SK-N-SH treated with all-trans-retinoic acid at 6 μM for 48 hours (cell line): Measurements from ENCODE around the gene YBX1.
"Not testable (repeated sequence)": the region's sequence is repeated elsewhere in the genome, so short reads cannot be mapped to it uniquely, and the experiment has no call there.

ENCODE experiments used
- ATAC-seq: fragments of 200-7000 bp; cut with Tn5 transposase; 3 replicates; pipeline ENCODE4 v1.9.1; 2020; ENCODE audit warnings: mild to moderate bottlenecking, moderate library complexity
- ARNTL ChIP-seq: fragments of 450-650 bp; formaldehyde crosslinking; IDR thresholded peaks from 2 replicates; pipeline ENCODE4 v1.5.0; 2020; ENCODE audit warnings: low read depth, mild to moderate bottlenecking, moderate library complexity, borderline replicate concordance
- BACH2 ChIP-seq: fragments of 250-450 bp; sonication (Bioruptor Pico); IDR thresholded peaks from 2 replicates; pipeline ENCODE4 v1.9.0; 2021; ENCODE audit warnings: mild to moderate bottlenecking, borderline replicate concordance
- CREB5 ChIP-seq: fragments of 250-450 bp; sonication (Bioruptor Pico); IDR thresholded peaks from 2 replicates; pipeline ENCODE4 v1.5.1; 2020; ENCODE audit warnings: low read depth, mild to moderate bottlenecking, moderate library complexity
- CSRNP3 ChIP-seq: fragments of 250-450 bp; sonication (Bioruptor Pico); IDR thresholded peaks from 2 replicates; pipeline ENCODE4 v1.5.1; 2021; ENCODE audit warnings: mild to moderate bottlenecking, moderate library complexity
- ISL1 ChIP-seq: fragments of 250-450 bp; sonication (Bioruptor Pico); IDR thresholded peaks from 2 replicates; pipeline ENCODE4 v2.1.2; 2022; ENCODE audit warnings: mild to moderate bottlenecking, moderate library complexity
- OSR1 ChIP-seq: fragments of 250-450 bp; sonication (Bioruptor Pico); IDR thresholded peaks from 2 replicates; pipeline ENCODE4 v1.8.0; 2022; ENCODE audit warnings: moderate library complexity, mild to moderate bottlenecking, inconsistent platforms
- PATZ1 ChIP-seq: fragments of 250-450 bp; sonication (Bioruptor Pico); IDR thresholded peaks from 2 replicates; pipeline ENCODE4 v1.8.0; 2020; ENCODE audit warnings: mild to moderate bottlenecking, moderate library complexity, borderline replicate concordance
- PPARA ChIP-seq: fragments of 250-450 bp; sonication (Bioruptor Pico); IDR thresholded peaks from 2 replicates; pipeline ENCODE4 v1.5.0; 2020; ENCODE audit warnings: mild to moderate bottlenecking, borderline replicate concordance
- SNAI2 ChIP-seq: fragments of 250-450 bp; sonication (Bioruptor Pico); IDR thresholded peaks from 2 replicates; pipeline ENCODE4 v1.5.0; 2020; ENCODE audit warnings: mild to moderate bottlenecking, moderate library complexity
- TCF4 ChIP-seq: fragments of 250-450 bp; sonication (Bioruptor Pico); IDR thresholded peaks from 2 replicates; pipeline ENCODE4 v1.8.0; 2021; ENCODE audit warnings: mild to moderate bottlenecking, moderate library complexity, borderline replicate concordance
- ZFP30 ChIP-seq: fragments of 450-650 bp; formaldehyde crosslinking; IDR thresholded peaks from 2 replicates; pipeline ENCODE4 v1.5.0; 2022; ENCODE audit warnings: mild to moderate bottlenecking, moderate library complexity
- ZNF565 ChIP-seq: fragments of 450-650 bp; formaldehyde crosslinking; conservative IDR thresholded peaks from 2 replicates; pipeline ENCODE4 v1.5.0; 2020; ENCODE audit warnings: low read depth, mild to moderate bottlenecking, moderate library complexity
- ZNF70 ChIP-seq: fragments of 450-650 bp; formaldehyde crosslinking; IDR thresholded peaks from 2 replicates; pipeline ENCODE4 v1.5.0; 2020; ENCODE audit warnings: mild to moderate bottlenecking, moderate library complexity
- TF ChIP-seq, protein P1 (sequence below): fragments of 250-450 bp; sonication (Bioruptor Pico); IDR thresholded peaks from 2 replicates; pipeline ENCODE4 v1.8.0; 2021; ENCODE audit warnings: low read depth, mild to moderate bottlenecking, moderate library complexity, borderline replicate concordance

YBX1 gene

GRCh38 chr1:42692911-42693310 lies 10.7 kb downstream of the YBX1 start:
- no peak for ATAC-seq
- TF ChIP-seq PATZ1 (no peak), BACH2 (CRISPR knock-in tag) (no peak), CSRNP3 (CRISPR knock-in tag) (no peak), TCF4 (CRISPR knock-in tag) (no peak), ISL1 (CRISPR knock-in tag) (no peak), ZFP30 (no peak), SNAI2 (CRISPR knock-in tag) (no peak), ARNTL (no peak)
- TF ChIP-seq, protein P1, sequence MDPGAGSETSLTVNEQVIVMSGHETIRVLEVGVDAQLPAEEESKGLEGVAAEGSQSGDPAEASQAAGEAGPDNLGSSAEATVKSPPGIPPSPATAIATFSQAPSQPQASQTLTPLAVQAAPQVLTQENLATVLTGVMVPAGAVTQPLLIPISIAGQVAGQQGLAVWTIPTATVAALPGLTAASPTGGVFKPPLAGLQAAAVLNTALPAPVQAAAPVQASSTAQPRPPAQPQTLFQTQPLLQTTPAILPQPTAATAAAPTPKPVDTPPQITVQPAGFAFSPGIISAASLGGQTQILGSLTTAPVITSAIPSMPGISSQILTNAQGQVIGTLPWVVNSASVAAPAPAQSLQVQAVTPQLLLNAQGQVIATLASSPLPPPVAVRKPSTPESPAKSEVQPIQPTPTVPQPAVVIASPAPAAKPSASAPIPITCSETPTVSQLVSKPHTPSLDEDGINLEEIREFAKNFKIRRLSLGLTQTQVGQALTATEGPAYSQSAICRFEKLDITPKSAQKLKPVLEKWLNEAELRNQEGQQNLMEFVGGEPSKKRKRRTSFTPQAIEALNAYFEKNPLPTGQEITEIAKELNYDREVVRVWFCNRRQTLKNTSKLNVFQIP = no peak

GRCh38 chr1:42698081-42698813 lies 16.0 kb downstream of the YBX1 start:
- TF ChIP-seq CSRNP3 (CRISPR knock-in tag) = no peak
- TF ChIP-seq CREB5 (CRISPR knock-in tag) = no peak
- no peak for TF ChIP-seq PATZ1
- no peak for TF ChIP-seq OSR1 (CRISPR knock-in tag)
- TF ChIP-seq ZFP30 = no peak
- ATAC-seq = no peak

- TF ChIP-seq, protein P1 = no peak
- no peak for TF ChIP-seq ISL1 (CRISPR knock-in tag)
- no peak for TF ChIP-seq OSR1 (CRISPR knock-in tag)
- ATAC-seq = no peak
These were observed 17.8 kb downstream of the YBX1 start for GRCh38 chr1:42700006-42700405.

DNA sequence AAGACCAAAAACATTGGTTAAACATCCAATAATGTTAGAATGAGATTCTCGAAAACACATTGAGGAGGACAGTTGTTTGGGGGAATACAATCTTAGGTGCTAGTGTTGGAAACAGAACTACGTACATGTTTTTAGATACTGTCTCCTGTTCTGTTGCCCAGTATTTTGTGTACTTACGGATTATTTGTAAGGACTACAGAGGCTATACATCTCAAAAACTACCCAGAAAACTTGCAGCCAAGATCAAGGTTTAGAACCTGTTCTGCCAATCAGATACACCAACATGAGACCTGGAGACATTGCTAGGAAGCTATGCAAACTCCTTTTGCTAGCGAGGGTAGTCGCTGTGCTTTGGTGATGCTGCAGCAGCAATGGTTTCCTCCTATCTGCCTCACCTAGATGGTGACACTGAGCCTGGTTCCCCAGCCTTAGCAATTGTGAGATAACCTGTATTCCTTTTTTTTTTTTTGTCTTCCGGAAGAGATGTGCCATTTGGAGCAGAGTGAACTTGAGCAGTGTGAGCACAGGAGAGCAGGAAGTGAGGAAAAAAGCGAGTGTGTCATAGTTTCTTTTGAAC lies 21.8 kb downstream of the YBX1 start:
- TF ChIP-seq SNAI2 (CRISPR knock-in tag) (no peak), CREB5 (CRISPR knock-in tag) (no peak), ZNF70 (no peak), ISL1 (CRISPR knock-in tag) (no peak), ZNF565 (CRISPR knock-in tag) (no peak), PATZ1 (no peak), PPARA (no peak), ZFP30 (no peak)
- no peak for ATAC-seq

DNA sequence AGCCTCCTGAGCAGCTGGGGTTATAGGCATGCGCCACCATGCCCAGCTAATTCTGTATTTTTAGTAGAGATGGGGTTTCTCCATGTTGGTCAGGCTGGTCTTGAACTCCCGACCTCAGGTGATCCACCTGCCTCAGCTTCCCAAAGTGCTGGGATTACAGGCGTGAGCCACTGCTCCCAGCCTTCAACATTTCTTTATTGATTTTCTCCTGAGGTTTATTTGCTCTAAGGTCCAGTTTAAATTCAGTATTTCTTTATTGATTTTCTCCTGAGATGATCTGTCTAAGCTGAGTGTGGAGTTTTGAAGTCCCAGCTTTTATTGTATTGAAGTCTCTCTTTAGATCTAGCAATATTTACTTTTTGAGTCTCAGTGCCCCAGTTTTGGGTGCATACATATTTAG lies 30.6 kb downstream of the YBX1 start:
- not testable (repeated sequence) for ATAC-seq
